ENCODE measurements around the gene SRPK2. TPM values are rescaled to one million over a fixed set of nuclear protein-coding genes. Genes with fewer than 3 reads are reported as not detected.

The SRPK2 gene
- total RNA-seq, 4 donors from 2014 or later = 61.7 to 89.1 (median 78.4) TPM

DNA sequence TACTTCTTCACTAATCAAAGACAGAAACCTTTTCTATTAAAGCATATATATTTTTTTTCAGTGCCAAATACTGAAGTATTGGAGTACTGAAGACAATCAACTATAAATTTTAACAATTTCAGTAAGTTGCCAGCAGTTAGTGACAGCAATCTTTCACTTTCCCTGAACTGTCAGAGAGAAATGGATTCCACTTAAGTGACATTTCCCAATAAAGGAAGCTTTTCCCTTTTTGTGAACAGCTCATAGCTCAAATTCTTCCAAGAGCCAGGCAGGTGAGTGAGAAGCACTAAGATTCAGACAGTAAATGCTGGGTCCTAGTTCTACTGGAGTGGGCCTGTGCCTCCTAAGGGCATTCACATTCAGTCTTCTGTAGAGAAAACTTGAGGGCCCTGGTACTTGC lies 142.0 kb downstream of the SRPK2 start:
- H3K27ac ChIP-seq = no peak overlapping the region
- H3K4me1 ChIP-seq = peaks cover 21% of the 10 kb centered on the region
- no peak overlapping the region for H3K4me3 ChIP-seq
- DNase-seq (ENCODE audit: low spot score in 2 of 2) = no peak
- no peak for TF ChIP-seq EP300 (IDR thresholded peaks at IDR 0.05)
- no peak for TF ChIP-seq POLR2AphosphoS5 (IDR thresholded peaks at IDR 0.05)
- TF ChIP-seq, protein P1, sequence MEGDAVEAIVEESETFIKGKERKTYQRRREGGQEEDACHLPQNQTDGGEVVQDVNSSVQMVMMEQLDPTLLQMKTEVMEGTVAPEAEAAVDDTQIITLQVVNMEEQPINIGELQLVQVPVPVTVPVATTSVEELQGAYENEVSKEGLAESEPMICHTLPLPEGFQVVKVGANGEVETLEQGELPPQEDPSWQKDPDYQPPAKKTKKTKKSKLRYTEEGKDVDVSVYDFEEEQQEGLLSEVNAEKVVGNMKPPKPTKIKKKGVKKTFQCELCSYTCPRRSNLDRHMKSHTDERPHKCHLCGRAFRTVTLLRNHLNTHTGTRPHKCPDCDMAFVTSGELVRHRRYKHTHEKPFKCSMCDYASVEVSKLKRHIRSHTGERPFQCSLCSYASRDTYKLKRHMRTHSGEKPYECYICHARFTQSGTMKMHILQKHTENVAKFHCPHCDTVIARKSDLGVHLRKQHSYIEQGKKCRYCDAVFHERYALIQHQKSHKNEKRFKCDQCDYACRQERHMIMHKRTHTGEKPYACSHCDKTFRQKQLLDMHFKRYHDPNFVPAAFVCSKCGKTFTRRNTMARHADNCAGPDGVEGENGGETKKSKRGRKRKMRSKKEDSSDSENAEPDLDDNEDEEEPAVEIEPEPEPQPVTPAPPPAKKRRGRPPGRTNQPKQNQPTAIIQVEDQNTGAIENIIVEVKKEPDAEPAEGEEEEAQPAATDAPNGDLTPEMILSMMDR (IDR thresholded peaks at IDR 0.05) = no peak
- no peak for TF ChIP-seq POLR2A (IDR thresholded peaks at IDR 0.05)
- no peaks in the 10 kb centered on the region for H3K27me3 ChIP-seq
- no peaks in the 10 kb centered on the region for H3K36me3 ChIP-seq
- H3K9me3 ChIP-seq = no peaks in the 10 kb centered on the region

DNA sequence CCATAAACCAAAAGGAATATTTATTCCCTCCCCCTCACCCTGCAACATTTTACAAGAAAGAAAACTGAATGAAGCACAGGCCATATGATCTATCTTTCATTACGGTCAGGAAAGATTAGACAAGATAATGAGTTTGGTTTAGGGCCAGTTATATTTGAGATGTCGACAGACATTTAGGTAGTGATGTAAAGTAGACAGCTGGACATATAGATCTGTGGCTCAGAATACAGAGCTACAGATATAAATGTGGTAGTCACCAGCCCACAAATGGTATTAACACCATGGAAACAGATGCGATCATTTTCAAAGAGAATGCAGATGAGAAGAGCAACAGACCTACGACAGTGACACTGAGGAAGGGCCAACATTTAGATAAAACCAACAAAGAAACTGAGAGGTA lies 142.5 kb downstream of the SRPK2 start:
- Histone ChIP-seq H3K4me1 (peaks cover 20% of the 10 kb centered on the region), H3K4me3 (no peak overlapping the region), H3K36me3 (no peaks in the 10 kb centered on the region), H3K27ac (no peak overlapping the region), H3K27me3 (no peaks in the 10 kb centered on the region), H3K9me3 (no peaks in the 10 kb centered on the region)
- no peak for TF ChIP-seq POLR2AphosphoS5 (IDR thresholded peaks at IDR 0.05)
- no peak for TF ChIP-seq EP300 (IDR thresholded peaks at IDR 0.05)
- no peak for TF ChIP-seq POLR2A (IDR thresholded peaks at IDR 0.05)
- TF ChIP-seq, protein P1 (IDR thresholded peaks at IDR 0.05) = no peak
- WGBS = 52% methylated on average over 4 of the region's 4 CpGs
- DNase-seq (ENCODE audit: low spot score in 2 of 2) = no peak

DNA sequence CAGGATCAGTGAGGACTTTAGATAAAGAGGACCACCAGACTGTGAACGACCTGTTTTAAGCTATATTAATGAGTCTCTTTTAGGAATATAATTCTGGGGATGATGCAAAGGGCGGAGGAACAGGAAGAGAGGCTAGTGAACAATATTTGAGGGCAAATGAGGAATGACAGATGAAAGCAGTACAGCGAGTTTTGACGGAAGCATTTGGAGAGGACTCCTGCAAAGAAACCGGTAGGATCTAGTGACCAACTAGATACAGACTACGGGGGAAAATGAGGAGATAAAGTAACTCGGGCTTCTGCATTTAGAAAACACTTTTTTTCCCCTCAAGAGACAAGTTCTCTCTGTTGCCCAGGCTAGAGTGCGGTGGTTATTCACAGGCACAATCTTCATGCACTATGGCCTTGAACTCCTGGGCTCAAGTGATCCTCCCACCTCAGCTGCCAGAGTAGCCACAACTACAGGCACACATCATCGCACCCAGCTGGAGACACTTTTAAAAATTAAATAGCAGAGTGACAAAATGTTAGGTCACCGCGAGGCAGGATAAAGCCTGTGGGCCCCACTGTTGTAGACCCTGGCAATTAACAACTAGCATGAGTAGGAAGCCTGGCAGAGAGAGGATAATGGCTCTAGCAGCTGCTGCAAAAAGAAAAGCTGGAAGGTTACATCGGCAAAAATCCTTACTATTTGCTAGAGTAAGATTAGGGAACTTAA lies 143.2 kb downstream of the SRPK2 start:
- Histone ChIP-seq H3K4me1 (peaks cover 14% of the 10 kb centered on the region), H3K36me3 (no peaks in the 10 kb centered on the region), H3K27ac (no peak overlapping the region), H3K9me3 (no peaks in the 10 kb centered on the region), H3K4me3 (no peak overlapping the region), H3K27me3 (no peaks in the 10 kb centered on the region)
- DNase-seq (ENCODE audit: low spot score in 2 of 2) = no peak
- 73% methylated on average over 12 of the region's 12 CpGs for WGBS
- TF ChIP-seq POLR2A (IDR thresholded peaks at IDR 0.05) (no peak), EP300 (IDR thresholded peaks at IDR 0.05) (no peak), POLR2AphosphoS5 (IDR thresholded peaks at IDR 0.05) (no peak)
- TF ChIP-seq, protein P1 (IDR thresholded peaks at IDR 0.05) = no peak

DNA sequence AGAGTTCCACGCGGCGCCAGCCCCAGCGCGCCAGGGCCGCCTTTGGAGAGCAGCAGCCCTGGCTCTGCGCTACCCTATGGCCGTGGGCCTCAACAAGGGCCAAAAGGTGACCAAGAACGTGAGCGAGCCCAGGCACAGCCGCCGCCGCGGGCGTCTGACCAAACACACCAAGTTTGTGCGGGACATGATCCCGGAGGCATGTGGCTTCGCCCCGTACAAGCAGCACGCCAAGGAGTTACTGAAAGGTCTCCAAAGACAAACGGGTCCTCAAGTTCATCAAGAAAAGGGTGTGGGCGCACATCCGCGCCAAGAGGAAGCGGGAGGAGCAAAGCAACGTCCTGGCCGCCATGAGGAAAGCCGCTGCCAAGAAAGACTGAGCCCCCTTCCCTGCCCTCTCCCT lies 144.1 kb downstream of the SRPK2 start:
- WGBS = 91% methylated on average over 28 of the region's 28 CpGs
- DNase-seq (ENCODE audit: low spot score in 2 of 2) = no peak
- H3K27ac ChIP-seq = no peak overlapping the region
- H3K9me3 ChIP-seq = no peaks in the 10 kb centered on the region
- no peaks in the 10 kb centered on the region for H3K36me3 ChIP-seq
- H3K27me3 ChIP-seq = no peaks in the 10 kb centered on the region
- no peak for TF ChIP-seq POLR2AphosphoS5 (IDR thresholded peaks at IDR 0.05)
- TF ChIP-seq POLR2A (IDR thresholded peaks at IDR 0.05) = no peak
- TF ChIP-seq, protein P1 (IDR thresholded peaks at IDR 0.05) = no peak
- TF ChIP-seq EP300 (IDR thresholded peaks at IDR 0.05) = no peak
- H3K4me1 ChIP-seq = peaks cover 11% of the 10 kb centered on the region
- no peak overlapping the region for H3K4me3 ChIP-seq

DNA sequence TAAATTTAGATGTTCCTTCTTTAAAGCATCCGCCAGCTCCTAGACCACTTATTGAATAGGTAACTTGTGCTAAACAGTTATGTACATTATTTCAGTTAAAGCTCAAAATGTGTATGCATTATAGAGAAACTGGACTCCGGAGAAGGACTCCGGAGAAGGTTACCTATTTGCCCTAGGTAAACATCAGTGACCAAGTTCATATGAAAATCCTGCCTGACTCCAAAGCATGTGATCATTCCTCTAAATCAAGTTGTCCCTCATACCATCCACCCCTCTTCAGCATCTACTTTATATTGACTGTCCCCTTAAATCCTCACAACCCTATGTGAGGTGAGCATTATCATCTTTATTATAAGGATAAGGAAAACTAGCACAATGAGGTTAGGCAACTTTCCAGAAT lies 147.5 kb downstream of the SRPK2 start:
- Histone ChIP-seq H3K4me1 (peaks cover 30% of the 10 kb centered on the region), H3K4me3 (no peak overlapping the region), H3K9me3 (no peaks in the 10 kb centered on the region), H3K36me3 (no peaks in the 10 kb centered on the region), H3K27ac (no peak overlapping the region), H3K27me3 (no peaks in the 10 kb centered on the region)
- DNase-seq (ENCODE audit: low spot score in 2 of 2) = no peak
- WGBS = 91% methylated on average over 3 of the region's 3 CpGs
- TF ChIP-seq POLR2A (IDR thresholded peaks at IDR 0.05) (no peak), EP300 (IDR thresholded peaks at IDR 0.05) (no peak), POLR2AphosphoS5 (IDR thresholded peaks at IDR 0.05) (no peak)
- TF ChIP-seq, protein P1 (IDR thresholded peaks at IDR 0.05) = no peak

Data from suprapubic skin (tissue), 4 donors.